ENCODE data around the gene TAF4. TPM values are rescaled to one million over a fixed set of nuclear protein-coding genes. Genes with fewer than 3 reads are reported as not detected.

TAF4 gene
- total and polyA plus RNA-seq, 2 of the 13 experiments (the other 11 are each of a cell fraction or from before 2014, with no cell fraction given): 5.9 to 12.0 TPM

DNA sequence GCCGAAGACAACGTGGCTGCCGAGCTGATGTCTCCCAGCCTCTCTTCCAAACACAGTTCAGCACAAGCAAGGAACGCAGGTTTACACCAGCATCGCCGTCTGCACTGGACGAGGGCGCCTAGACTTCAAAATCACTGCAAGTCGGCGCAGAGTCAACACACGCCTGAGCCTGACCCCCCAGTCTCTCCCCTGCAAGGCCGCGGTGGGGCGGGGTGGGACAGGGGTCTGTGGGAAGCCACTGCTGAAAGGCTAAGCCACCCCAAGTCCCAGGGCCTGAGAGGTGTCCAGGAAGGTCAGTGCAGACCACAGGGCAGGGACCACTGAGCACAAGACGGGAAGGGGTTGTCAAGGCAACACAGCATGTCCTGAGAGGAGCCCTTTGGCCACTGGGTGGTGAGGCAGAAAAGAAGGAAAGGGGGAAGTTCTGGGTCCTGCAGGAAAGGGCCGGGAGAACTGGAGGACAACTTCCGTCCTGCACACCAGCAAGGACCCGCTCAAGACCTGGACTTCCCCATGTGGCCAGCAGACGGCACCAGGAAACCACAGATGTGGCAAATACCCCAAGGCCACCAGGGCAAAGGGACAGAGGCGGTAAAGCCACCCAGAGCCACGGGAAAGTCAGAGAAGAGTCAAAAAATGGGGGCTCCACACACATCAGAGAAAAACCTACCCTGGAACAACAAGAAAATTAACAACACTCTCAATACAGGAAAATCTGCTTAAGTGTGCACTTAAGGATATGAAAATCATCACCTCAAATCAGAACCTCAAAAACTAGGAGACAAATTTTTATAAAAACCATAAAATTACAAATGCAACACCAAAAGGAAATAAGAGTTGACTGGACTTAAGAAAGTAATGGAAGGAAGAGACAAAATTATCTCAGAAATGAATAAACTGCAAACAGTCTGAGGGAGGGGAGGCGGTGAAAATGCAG, 84.8 kb downstream of the TAF4 start (continued):
- TF ChIP-seq, protein P1, sequence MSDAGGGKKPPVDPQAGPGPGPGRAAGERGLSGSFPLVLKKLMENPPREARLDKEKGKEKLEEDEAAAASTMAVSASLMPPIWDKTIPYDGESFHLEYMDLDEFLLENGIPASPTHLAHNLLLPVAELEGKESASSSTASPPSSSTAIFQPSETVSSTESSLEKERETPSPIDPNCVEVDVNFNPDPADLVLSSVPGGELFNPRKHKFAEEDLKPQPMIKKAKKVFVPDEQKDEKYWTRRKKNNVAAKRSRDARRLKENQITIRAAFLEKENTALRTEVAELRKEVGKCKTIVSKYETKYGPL (CRISPR knock-in tag; IDR thresholded peaks at IDR 0.05): no peak
- TF ChIP-seq MYNN (CRISPR knock-in tag; IDR thresholded peaks at IDR 0.05; ENCODE audit: low read depth): no peak
- no peak for TF ChIP-seq ZSCAN22 (CRISPR knock-in tag; IDR thresholded peaks at IDR 0.05)
- no peak for TF ChIP-seq ZNF496 (CRISPR knock-in tag; IDR thresholded peaks at IDR 0.05; ENCODE audit: insufficient replicate concordance)
- no peak for TF ChIP-seq ZNF780A (CRISPR knock-in tag; IDR thresholded peaks at IDR 0.05)
- TF ChIP-seq CHD4 (IDR thresholded peaks at IDR 0.05; ENCODE audit: borderline replicate concordance, low read length): no peak
- no peak for TF ChIP-seq ATF7 (IDR thresholded peaks at IDR 0.05)
- no peak for TF ChIP-seq ATF7 (CRISPR knock-in tag; IDR thresholded peaks at IDR 0.05)
- no peak for TF ChIP-seq FOXK1 (CRISPR knock-in tag; IDR thresholded peaks at IDR 0.05; ENCODE audit: borderline replicate concordance, low read depth)
- TF ChIP-seq, protein P2, sequence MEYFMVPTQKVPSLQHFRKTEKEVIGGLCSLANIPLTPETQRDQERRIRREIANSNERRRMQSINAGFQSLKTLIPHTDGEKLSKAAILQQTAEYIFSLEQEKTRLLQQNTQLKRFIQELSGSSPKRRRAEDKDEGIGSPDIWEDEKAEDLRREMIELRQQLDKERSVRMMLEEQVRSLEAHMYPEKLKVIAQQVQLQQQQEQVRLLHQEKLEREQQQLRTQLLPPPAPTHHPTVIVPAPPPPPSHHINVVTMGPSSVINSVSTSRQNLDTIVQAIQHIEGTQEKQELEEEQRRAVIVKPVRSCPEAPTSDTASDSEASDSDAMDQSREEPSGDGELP (IDR thresholded peaks at IDR 0.05; ENCODE audit: borderline replicate concordance, low read depth): no peak
- TF ChIP-seq, protein P3, sequence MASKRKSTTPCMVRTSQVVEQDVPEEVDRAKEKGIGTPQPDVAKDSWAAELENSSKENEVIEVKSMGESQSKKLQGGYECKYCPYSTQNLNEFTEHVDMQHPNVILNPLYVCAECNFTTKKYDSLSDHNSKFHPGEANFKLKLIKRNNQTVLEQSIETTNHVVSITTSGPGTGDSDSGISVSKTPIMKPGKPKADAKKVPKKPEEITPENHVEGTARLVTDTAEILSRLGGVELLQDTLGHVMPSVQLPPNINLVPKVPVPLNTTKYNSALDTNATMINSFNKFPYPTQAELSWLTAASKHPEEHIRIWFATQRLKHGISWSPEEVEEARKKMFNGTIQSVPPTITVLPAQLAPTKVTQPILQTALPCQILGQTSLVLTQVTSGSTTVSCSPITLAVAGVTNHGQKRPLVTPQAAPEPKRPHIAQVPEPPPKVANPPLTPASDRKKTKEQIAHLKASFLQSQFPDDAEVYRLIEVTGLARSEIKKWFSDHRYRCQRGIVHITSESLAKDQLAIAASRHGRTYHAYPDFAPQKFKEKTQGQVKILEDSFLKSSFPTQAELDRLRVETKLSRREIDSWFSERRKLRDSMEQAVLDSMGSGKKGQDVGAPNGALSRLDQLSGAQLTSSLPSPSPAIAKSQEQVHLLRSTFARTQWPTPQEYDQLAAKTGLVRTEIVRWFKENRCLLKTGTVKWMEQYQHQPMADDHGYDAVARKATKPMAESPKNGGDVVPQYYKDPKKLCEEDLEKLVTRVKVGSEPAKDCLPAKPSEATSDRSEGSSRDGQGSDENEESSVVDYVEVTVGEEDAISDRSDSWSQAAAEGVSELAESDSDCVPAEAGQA (IDR thresholded peaks at IDR 0.05; ENCODE audit: low read depth): no peak
- TF ChIP-seq, protein P3 (CRISPR knock-in tag; IDR thresholded peaks at IDR 0.05; ENCODE audit: borderline replicate concordance): no peak
- no peak for TF ChIP-seq CBX5 (CRISPR knock-in tag; IDR thresholded peaks at IDR 0.05; ENCODE audit: borderline replicate concordance)
- TF ChIP-seq ZNF12 (CRISPR knock-in tag; IDR thresholded peaks at IDR 0.05): 0 out of 2 replicates have a peak, but pooled peaks have one; percentile 41
- no peak for TF ChIP-seq ZNF7 (CRISPR knock-in tag; IDR thresholded peaks at IDR 0.05)
- 0 out of 3 replicates have a peak, but pooled peaks have one; percentile 21 for TF ChIP-seq MXI1 (IDR thresholded peaks at IDR 0.05; ENCODE audit: borderline replicate concordance, low read depth, low read length)
- TF ChIP-seq NR3C1 (CRISPR knock-in tag; IDR thresholded peaks at IDR 0.05): no peak
- TF ChIP-seq TRIM24 (CRISPR knock-in tag; IDR thresholded peaks at IDR 0.05): no peak
- TF ChIP-seq, protein P4, sequence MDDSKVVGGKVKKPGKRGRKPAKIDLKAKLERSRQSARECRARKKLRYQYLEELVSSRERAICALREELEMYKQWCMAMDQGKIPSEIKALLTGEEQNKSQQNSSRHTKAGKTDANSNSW (CRISPR knock-in tag; IDR thresholded peaks at IDR 0.05; ENCODE audit: borderline replicate concordance): no peak
- no peak for TF ChIP-seq ZNF746 (CRISPR knock-in tag; IDR thresholded peaks at IDR 0.05)
- TF ChIP-seq GATAD1 (CRISPR knock-in tag; IDR thresholded peaks at IDR 0.05): no peak
- TF ChIP-seq RXRA (CRISPR knock-in tag; IDR thresholded peaks at IDR 0.05): no peak
- no peak for TF ChIP-seq SIX4 (CRISPR knock-in tag; IDR thresholded peaks at IDR 0.05)
- TF ChIP-seq ZNF773 (CRISPR knock-in tag; IDR thresholded peaks at IDR 0.05; ENCODE audit: borderline replicate concordance): no peak

All from HepG2 (cell line).